Upper lobe of left lung (tissue), 4 donors: ENCODE data around the gene AFF3.

ENCODE experiments used
- POLR2AphosphoS5 ChIP-seq, 2 donors: sonication (generic); formaldehyde crosslinking; IDR thresholded peaks; one replicate each; pipeline ENCODE4 v1.5.1; 2017; ENCODE audit warnings: antibody characterized with exemption in 2 of 2
- TF ChIP-seq, protein P1 (sequence below), 6 experiments: fragments of 450-650 bp in 4 of 6; fragments of 200-600 bp in 2 of 6; sonication (generic) in 2 of 6; IDR thresholded peaks; one replicate each; pipeline ENCODE4 v1.5.1; 2016 to 2019; ENCODE audit warnings: antibody characterized with exemption in 6 of 6

- TF ChIP-seq, protein P1, sequence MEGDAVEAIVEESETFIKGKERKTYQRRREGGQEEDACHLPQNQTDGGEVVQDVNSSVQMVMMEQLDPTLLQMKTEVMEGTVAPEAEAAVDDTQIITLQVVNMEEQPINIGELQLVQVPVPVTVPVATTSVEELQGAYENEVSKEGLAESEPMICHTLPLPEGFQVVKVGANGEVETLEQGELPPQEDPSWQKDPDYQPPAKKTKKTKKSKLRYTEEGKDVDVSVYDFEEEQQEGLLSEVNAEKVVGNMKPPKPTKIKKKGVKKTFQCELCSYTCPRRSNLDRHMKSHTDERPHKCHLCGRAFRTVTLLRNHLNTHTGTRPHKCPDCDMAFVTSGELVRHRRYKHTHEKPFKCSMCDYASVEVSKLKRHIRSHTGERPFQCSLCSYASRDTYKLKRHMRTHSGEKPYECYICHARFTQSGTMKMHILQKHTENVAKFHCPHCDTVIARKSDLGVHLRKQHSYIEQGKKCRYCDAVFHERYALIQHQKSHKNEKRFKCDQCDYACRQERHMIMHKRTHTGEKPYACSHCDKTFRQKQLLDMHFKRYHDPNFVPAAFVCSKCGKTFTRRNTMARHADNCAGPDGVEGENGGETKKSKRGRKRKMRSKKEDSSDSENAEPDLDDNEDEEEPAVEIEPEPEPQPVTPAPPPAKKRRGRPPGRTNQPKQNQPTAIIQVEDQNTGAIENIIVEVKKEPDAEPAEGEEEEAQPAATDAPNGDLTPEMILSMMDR (IDR thresholded peaks at IDR 0.05) = no peak
- no peak for TF ChIP-seq POLR2AphosphoS5 (IDR thresholded peaks at IDR 0.05)
Measured at GRCh38 chr2:99675130-99675661, 467.2 kb downstream of the AFF3 start.
